C1 segment of cervical spinal cord (tissue), 14 donors: ENCODE measurements around the gene CACNA1D.
A peak's percentile ranks its signal among the peaks of the same experiment; 100 is the strongest.

ENCODE experiments used
- DNase-seq, 14 donors: peaks; one replicate each; lab custom pipeline; 2025; lab: John Stamatoyannopoulos, UW

CACNA1D gene

GRCh38 chr3:53805463-53806159 is 311.2 kb downstream of the CACNA1D start:
- DNase-seq, result no peak

GRCh38 chr3:53806182-53807116 is 312.0 kb downstream of the CACNA1D start:
- DNase-seq, result no peak

- no peak for DNase-seq
These were observed 312.9 kb downstream of the CACNA1D start for GRCh38 chr3:53807117-53807810.

GRCh38 chr3:53808496-53808895 is 314.1 kb downstream of the CACNA1D start:
- no peak for DNase-seq

- DNase-seq, result no peak
These were observed 314.9 kb downstream of the CACNA1D start for GRCh38 chr3:53809267-53809666.

- no peak for DNase-seq
These were observed 315.5 kb downstream of the CACNA1D start for GRCh38 chr3:53809764-53810400.

- no peak for DNase-seq
These were observed 316.9 kb downstream of the CACNA1D start for GRCh38 chr3:53811143-53811927.

GRCh38 chr3:53812434-53812833 is 318.0 kb downstream of the CACNA1D start:
- no peak for DNase-seq

- DNase-seq, result no peak
These were observed 318.8 kb downstream of the CACNA1D start for GRCh38 chr3:53813229-53813628.

GRCh38 chr3:53813876-53814275 is 319.5 kb downstream of the CACNA1D start:
- no peak for DNase-seq

- DNase-seq, result no peak
These were observed 320.7 kb downstream of the CACNA1D start for GRCh38 chr3:53815067-53815466.

- no peak for DNase-seq
These were observed 321.2 kb downstream of the CACNA1D start for GRCh38 chr3:53815651-53816050.

- DNase-seq, result peak in 5 of 14 donors; percentile 12 to 22 (median 19)
These were observed 322.0 kb downstream of the CACNA1D start for GRCh38 chr3:53816425-53816824.

GRCh38 chr3:53817211-53817610 is 322.8 kb downstream of the CACNA1D start:
- no peak for DNase-seq

GRCh38 chr3:53817809-53818208 is 323.4 kb downstream of the CACNA1D start:
- DNase-seq, result no peak

GRCh38 chr3:53818221-53819162 is 324.1 kb downstream of the CACNA1D start:
- DNase-seq, result no peak

GRCh38 chr3:53819163-53819868 is 324.9 kb downstream of the CACNA1D start:
- no peak for DNase-seq

- DNase-seq, result no peak
These were observed 325.7 kb downstream of the CACNA1D start for GRCh38 chr3:53820084-53820483.
